Measurements from ENCODE around the gene NPR1. TPM values are rescaled to one million over a fixed set of nuclear protein-coding genes. Genes with fewer than 3 reads are reported as not detected.
"Not testable (repeated sequence)": the region's sequence is repeated elsewhere in the genome, so short reads cannot be mapped to it uniquely, and the experiment has no call there.

The NPR1 gene
- total RNA-seq, 1 donor from 2014 or later: 0.19 TPM

- Histone ChIP-seq H4K20me1 (ENCODE audit: low read depth) (peaks cover 25% of the 10 kb centered on the region), H3K27me3 (no peaks in the 10 kb centered on the region), H3F3A (ENCODE audit: low read depth) (peaks cover 76% of the 10 kb centered on the region), H3K27ac (no peak overlapping the region), H3K36me3 (peaks cover 39% of the 10 kb centered on the region), H3K79me2 (ENCODE audit: low read depth) (peaks cover 46% of the 10 kb centered on the region), H3K4me2 (no peak overlapping the region), H3K4me1 (peaks cover 11% of the 10 kb centered on the region), H3K9ac (no peak overlapping the region), H3K9me3 (ENCODE audit: low read depth) (no peaks in the 10 kb centered on the region), H3K4me3 (no peak overlapping the region), H2AFZ (replicated peaks) (no peak overlapping the region)
- Mint-ChIP-seq H3K4me1 (peaks cover 19% of the 10 kb centered on the region), H3K4me3 (no peak overlapping the region), H3K27me3 (ENCODE audit: insufficient read depth, low read depth) (no peaks in the 10 kb centered on the region), H3K9me3 (no peaks in the 10 kb centered on the region), H3K27ac (no peak overlapping the region), H3K36me3 (peaks cover 41% of the 10 kb centered on the region)
- no peak for TF ChIP-seq EZH2phosphoT487 (IDR thresholded peaks at IDR 0.05)
- TF ChIP-seq EZH2 (IDR thresholded peaks at IDR 0.05): no peak
- no peak for TF ChIP-seq CTCF (IDR thresholded peaks at IDR 0.05)
- DNase-seq (ENCODE audit: low spot score): no peak
Observed at GRCh38 chr1:153667439-153667838, 11.0 kb upstream of the NPR1 start.

- H3K36me3 ChIP-seq: peaks cover 39% of the 10 kb centered on the region
- H3K27me3 ChIP-seq; H3K27me3 Mint-ChIP-seq (ENCODE audit: insufficient read depth, low read depth); H2AFZ ChIP-seq (replicated peaks); H3K4me2 ChIP-seq; H3K27ac Mint-ChIP-seq; DNase-seq (ENCODE audit: low spot score); H3K9me3 ChIP-seq (ENCODE audit: low read depth); H3K9me3 Mint-ChIP-seq; H3K27ac ChIP-seq; H3K9ac ChIP-seq: not testable (repeated sequence)
- Mint-ChIP-seq H3K4me3 (peak overlapping the region; percentile 79), H3K36me3 (peaks cover 37% of the 10 kb centered on the region), H3K4me1 (peaks cover 19% of the 10 kb centered on the region)
- peaks cover 46% of the 10 kb centered on the region for H3K79me2 ChIP-seq (ENCODE audit: low read depth)
- peaks cover 64% of the 10 kb centered on the region for H3F3A ChIP-seq (ENCODE audit: low read depth)
- peaks cover 19% of the 10 kb centered on the region for H4K20me1 ChIP-seq (ENCODE audit: low read depth)
- peaks cover 11% of the 10 kb centered on the region for H3K4me1 ChIP-seq
- peak overlapping the region; percentile 82 for H3K4me3 ChIP-seq
Observed at GRCh38 chr1:153668672-153669071, 9.8 kb upstream of the NPR1 start.

GRCh38 chr1:153669606-153670005 lies 8.9 kb upstream of the NPR1 start:
- no peak overlapping the region for H3K4me3 Mint-ChIP-seq
- H3K27ac ChIP-seq: no peak overlapping the region
- peaks cover 19% of the 10 kb centered on the region for H4K20me1 ChIP-seq (ENCODE audit: low read depth)
- TF ChIP-seq CTCF (IDR thresholded peaks at IDR 0.05): no peak
- no peak for TF ChIP-seq EZH2 (IDR thresholded peaks at IDR 0.05)
- no peak for TF ChIP-seq EZH2phosphoT487 (IDR thresholded peaks at IDR 0.05)
- H3K9me3 Mint-ChIP-seq: no peaks in the 10 kb centered on the region
- H3K4me2 ChIP-seq: peak overlapping the region; percentile 91
- peaks cover 55% of the 10 kb centered on the region for H3F3A ChIP-seq (ENCODE audit: low read depth)
- H3K4me1 ChIP-seq: peaks cover 11% of the 10 kb centered on the region
- H3K27ac Mint-ChIP-seq: peak overlapping the region; percentile 94
- H3K27me3 ChIP-seq: no peaks in the 10 kb centered on the region
- H3K79me2 ChIP-seq (ENCODE audit: low read depth): peaks cover 46% of the 10 kb centered on the region
- H3K9me3 ChIP-seq (ENCODE audit: low read depth): no peaks in the 10 kb centered on the region
- no peak overlapping the region for H2AFZ ChIP-seq (replicated peaks)
- peaks cover 37% of the 10 kb centered on the region for H3K36me3 Mint-ChIP-seq
- peaks cover 33% of the 10 kb centered on the region for H3K36me3 ChIP-seq
- H3K4me1 Mint-ChIP-seq: peaks cover 19% of the 10 kb centered on the region
- peak overlapping the region; percentile 94 for H3K9ac ChIP-seq
- peak overlapping the region; percentile 82 for H3K4me3 ChIP-seq
- DNase-seq (ENCODE audit: low spot score): no peak
- no peaks in the 10 kb centered on the region for H3K27me3 Mint-ChIP-seq (ENCODE audit: insufficient read depth, low read depth)

- Histone ChIP-seq H3K27me3 (no peaks in the 10 kb centered on the region), H3K4me3 (peak overlapping the region; percentile 82), H2AFZ (replicated peaks) (no peak overlapping the region), H3K4me1 (peaks cover 11% of the 10 kb centered on the region), H3K9me3 (ENCODE audit: low read depth) (no peaks in the 10 kb centered on the region), H3K9ac (peak overlapping the region; percentile 94), H3K36me3 (peaks cover 26% of the 10 kb centered on the region), H3K79me2 (ENCODE audit: low read depth) (peaks cover 46% of the 10 kb centered on the region), H3K27ac (no peak overlapping the region), H3K4me2 (peak overlapping the region; percentile 91), H3F3A (ENCODE audit: low read depth) (peaks cover 47% of the 10 kb centered on the region), H4K20me1 (ENCODE audit: low read depth) (peaks cover 19% of the 10 kb centered on the region)
- no peak overlapping the region for H3K4me3 Mint-ChIP-seq
- H3K36me3 Mint-ChIP-seq: peaks cover 30% of the 10 kb centered on the region
- DNase-seq (ENCODE audit: low spot score): peak; percentile 20
- peak overlapping the region; percentile 94 for H3K27ac Mint-ChIP-seq
- peaks cover 19% of the 10 kb centered on the region for H3K4me1 Mint-ChIP-seq
- TF ChIP-seq CTCF (IDR thresholded peaks at IDR 0.05) (no peak), EZH2phosphoT487 (IDR thresholded peaks at IDR 0.05) (no peak), EZH2 (IDR thresholded peaks at IDR 0.05) (no peak)
- H3K9me3 Mint-ChIP-seq: no peaks in the 10 kb centered on the region
- no peaks in the 10 kb centered on the region for H3K27me3 Mint-ChIP-seq (ENCODE audit: insufficient read depth, low read depth)
Observed at GRCh38 chr1:153670257-153670858, 8.1 kb upstream of the NPR1 start.
